BJ (cell line): ENCODE data around the gene DDIT3. TPM values are rescaled to one million over a fixed set of nuclear protein-coding genes. Genes with fewer than 3 reads are reported as not detected.
A peak's percentile ranks its signal among the peaks of the same experiment; 100 is the strongest.
"Not testable (repeated sequence)": the region's sequence is repeated elsewhere in the genome, so short reads cannot be mapped to it uniquely, and the experiment has no call there.

ENCODE experiments used
- CTCF ChIA-PET: fragments of 350-600 bp; formaldehyde crosslinking; extraction: SDS; loops from one replicate; lab custom pipeline; 2021; ENCODE audit warnings: antibody characterized with exemption, inconsistent platforms; lab: Yijun Ruan, JAX
- POLR2A ChIA-PET: fragments of 300-600 bp; sonication (Branson Sonifier 250); formaldehyde crosslinking; extraction: SDS; loops from one replicate; lab custom pipeline; 2021; ENCODE audit warnings: antibody characterized with exemption; lab: Charles Lee
- DNase-seq: peaks from one replicate; pipeline ENCODE4 v3.0.0-alpha.2; 2011; ENCODE audit warnings: low read depth
- H3K27me3 ChIP-seq: 2 replicates; pipeline ENCODE4 v1.6.0; 2011; ENCODE audit warnings: low read length; ENCODE audit not compliant: control insufficient read depth, insufficient read depth
- H3K36me3 ChIP-seq: 2 replicates; pipeline ENCODE4 v1.5.1; 2011; ENCODE audit warnings: low read length; ENCODE audit not compliant: control insufficient read depth, insufficient read depth
- H3K4me3 ChIP-seq: 2 replicates; pipeline ENCODE4 v1.5.1; 2011; ENCODE audit warnings: low read depth, mild to moderate bottlenecking, control low read depth, low read length
- polyA minus RNA-seq: library from RNA; depleted of rRNA, polyadenylated mRNA; stranded (reverse); fragments of >200 nt; gene quantifications from 2 replicates; pipeline ENCODE4 v1.2.3, GENCODE V29; 2011; rRNA and poly(A)+ RNA removed
- polyA plus RNA-seq: library from polyadenylated mRNA; depleted of rRNA; stranded (reverse); fragments of >200 nt; gene quantifications from 2 replicates; pipeline ENCODE4 v1.2.3, GENCODE V29; 2011; rRNA removed
- TF ChIP-seq, protein P1 (sequence below): IDR thresholded peaks from 2 replicates; pipeline ENCODE4 v1.5.1; 2011; ENCODE audit warnings: low read depth, mild to moderate bottlenecking, control low read depth, inconsistent platforms, low read length, moderate library complexity; ENCODE audit not compliant: insufficient read depth

The DDIT3 gene, protein sequence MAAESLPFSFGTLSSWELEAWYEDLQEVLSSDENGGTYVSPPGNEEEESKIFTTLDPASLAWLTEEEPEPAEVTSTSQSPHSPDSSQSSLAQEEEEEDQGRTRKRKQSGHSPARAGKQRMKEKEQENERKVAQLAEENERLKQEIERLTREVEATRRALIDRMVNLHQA
- polyA plus RNA-seq: 65.4 and 78.1 TPM in 2 replicates
- 18.3 and 22.4 TPM in 2 replicates for polyA minus RNA-seq

DNA sequence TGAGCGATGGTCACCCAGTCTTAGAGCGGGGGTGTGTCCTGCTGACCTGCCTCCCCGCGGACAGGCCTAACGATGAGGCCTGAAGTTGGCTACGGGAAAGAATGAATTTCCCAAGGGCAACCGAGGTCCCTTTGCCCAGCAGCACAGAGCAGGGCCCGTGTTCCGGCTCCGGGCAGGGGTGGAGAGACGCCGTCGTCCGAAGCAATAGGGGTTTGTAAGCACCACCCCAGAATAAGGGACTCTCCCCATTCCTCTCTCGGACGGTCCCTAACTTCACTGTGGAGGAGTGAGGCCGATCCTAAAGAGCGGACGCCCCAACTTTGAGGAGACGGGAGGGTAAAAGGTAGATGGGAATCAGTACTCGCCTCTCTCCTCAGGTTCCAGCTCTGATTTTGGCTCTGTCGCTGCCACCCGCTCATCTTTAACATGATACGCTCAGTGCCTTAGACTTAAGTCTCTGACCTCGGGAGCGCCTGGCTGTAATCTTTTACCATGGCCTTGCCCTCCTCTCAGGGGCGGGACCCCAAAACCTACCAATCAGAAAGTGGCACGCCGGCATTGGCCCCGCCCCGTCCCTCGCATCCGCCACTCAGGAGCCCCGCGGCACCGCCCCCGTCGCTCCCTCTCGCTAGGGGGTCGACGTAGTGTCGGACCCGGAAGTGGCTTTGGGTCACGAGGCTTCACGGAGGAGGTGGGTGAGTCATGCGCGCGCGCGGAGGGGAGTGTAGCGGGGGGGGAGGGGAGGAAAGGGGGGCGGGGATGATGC, at the start of gene DDIT3:
Gene DDIT3 (minus strand): TSS at position 462 of the 766 bp plus-strand sequence. CDS start 3,108 bp downstream, outside the sequence.
- H3K27me3 ChIP-seq: no peaks in the 10 kb centered on the region
- ChIA-PET CTCF (interaction anchor here (1.0 to 2.0 kb wide), 3 partner anchors 58 to 61 kb away, joined by 3 to 4 read pairs (median 3); no protein-coding TSS in a partner anchor), POLR2A (interaction anchor here (0.6 kb wide), 2 partner anchors 10 to 27 kb away, joined by 3 to 4 read pairs; partner anchors contain the start of gene DCTN2)
- peak; percentile 92 for DNase-seq
- H3K4me3 ChIP-seq: peak within 1 kb of the TSS; percentile 76
- H3K36me3 ChIP-seq: peaks cover 29% of the 10 kb centered on the region
- TF ChIP-seq, protein P1, sequence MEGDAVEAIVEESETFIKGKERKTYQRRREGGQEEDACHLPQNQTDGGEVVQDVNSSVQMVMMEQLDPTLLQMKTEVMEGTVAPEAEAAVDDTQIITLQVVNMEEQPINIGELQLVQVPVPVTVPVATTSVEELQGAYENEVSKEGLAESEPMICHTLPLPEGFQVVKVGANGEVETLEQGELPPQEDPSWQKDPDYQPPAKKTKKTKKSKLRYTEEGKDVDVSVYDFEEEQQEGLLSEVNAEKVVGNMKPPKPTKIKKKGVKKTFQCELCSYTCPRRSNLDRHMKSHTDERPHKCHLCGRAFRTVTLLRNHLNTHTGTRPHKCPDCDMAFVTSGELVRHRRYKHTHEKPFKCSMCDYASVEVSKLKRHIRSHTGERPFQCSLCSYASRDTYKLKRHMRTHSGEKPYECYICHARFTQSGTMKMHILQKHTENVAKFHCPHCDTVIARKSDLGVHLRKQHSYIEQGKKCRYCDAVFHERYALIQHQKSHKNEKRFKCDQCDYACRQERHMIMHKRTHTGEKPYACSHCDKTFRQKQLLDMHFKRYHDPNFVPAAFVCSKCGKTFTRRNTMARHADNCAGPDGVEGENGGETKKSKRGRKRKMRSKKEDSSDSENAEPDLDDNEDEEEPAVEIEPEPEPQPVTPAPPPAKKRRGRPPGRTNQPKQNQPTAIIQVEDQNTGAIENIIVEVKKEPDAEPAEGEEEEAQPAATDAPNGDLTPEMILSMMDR: no peak

DNA sequence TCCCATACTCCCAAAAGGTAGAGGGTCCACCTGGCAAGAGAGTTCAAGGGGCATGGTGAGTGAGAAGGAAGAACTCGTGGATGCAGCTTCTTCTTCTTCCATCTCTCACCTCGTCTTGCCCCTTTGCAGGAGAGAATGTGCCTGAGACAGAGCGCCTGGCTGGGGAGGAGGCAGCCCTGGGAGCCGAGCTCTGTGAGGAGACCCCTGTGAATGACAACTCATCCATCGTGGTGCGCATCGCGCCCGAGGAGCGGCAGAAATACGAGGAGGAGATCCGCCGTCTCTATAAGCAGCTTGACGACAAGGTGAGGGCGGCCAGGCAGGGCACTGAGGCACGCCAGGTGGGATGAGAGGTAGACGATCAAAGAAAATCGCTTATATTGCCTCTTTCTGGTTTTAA, 49.5 kb upstream of the DDIT3 start:
- ChIA-PET POLR2A (no interaction called here), CTCF (interaction anchor here (0.8 to 6.9 kb wide), 3 partner anchors 10 to 123 kb away, joined by 3 to 56 read pairs (median 3); no protein-coding TSS in a partner anchor)
- Histone ChIP-seq H3K36me3 (no peaks in the 10 kb centered on the region; the same call in 1 of the 2 replicates), H3K4me3 (no peak overlapping the region), H3K27me3 (no peaks in the 10 kb centered on the region; the same call in 1 of the 2 replicates)
- no peak for DNase-seq
- TF ChIP-seq, protein P1: no peak

DNA sequence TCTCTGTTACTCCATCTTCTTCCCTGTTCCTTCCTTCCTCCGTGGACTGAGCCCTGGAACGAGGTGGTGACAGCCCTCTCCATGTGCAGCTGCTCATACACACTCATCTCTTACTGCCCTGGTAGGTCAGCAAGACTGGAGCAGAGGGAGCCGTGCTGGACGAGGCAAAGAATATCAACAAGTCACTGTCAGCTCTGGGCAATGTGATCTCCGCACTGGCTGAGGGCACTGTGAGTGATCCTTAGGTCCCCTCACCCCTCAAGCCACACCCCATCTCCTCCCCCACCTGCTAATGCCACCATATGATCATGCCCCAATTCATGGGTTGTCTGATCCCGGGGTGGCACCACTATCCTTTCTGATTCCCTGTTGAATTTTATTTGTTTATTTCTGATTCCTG, 48.5 kb upstream of the DDIT3 start:
- no peak overlapping the region for H3K4me3 ChIP-seq
- no peak for DNase-seq
- H3K36me3 ChIP-seq: no peaks in the 10 kb centered on the region; the same call in 1 of the 2 replicates
- POLR2A ChIA-PET: no interaction called here
- H3K27me3 ChIP-seq: no peaks in the 10 kb centered on the region; the same call in 1 of the 2 replicates
- TF ChIP-seq, protein P1: no peak
- CTCF ChIA-PET: interaction anchor here (1.1 to 1.7 kb wide), 2 partner anchors 11 to 14 kb away, joined by 3 read pairs; no protein-coding TSS in a partner anchor

DNA sequence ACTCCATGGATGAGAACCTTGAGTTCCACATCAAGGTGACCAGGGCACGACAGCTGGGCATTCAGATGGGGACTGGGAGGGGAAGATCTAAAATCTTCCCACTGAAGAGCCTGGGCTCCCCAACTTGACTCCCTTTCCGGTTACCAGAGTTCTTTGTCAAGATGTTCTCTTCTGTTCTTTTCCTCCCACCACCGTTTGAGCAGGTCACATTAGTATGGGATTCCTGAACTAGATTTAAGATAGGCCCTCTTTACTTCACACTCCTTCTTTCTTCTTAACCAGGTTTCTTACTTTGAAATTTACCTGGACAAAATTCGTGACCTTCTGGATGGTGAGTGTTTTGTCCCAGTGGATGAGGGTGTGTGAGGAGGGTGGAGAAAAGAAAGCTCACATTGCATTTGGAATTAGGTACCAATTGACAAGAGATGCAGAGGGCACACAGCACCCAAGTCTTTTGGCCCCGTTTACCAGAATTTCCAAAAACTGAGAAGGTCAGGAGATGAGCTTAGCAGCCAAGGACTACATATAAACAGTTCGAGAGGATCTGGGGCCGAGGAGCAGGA, 43.9 kb upstream of the DDIT3 start:
- CTCF ChIA-PET: interaction anchor here (0.7 kb wide), 1 partner anchor 58 kb away, joined by 5 read pairs; no protein-coding TSS in a partner anchor
- TF ChIP-seq, protein P1: no peak
- H3K36me3 ChIP-seq: no peaks in the 10 kb centered on the region
- peaks cover 4% of the 10 kb centered on the region; the same call in 1 of the 2 replicates for H3K27me3 ChIP-seq
- DNase-seq: no peak
- POLR2A ChIA-PET: no interaction called here
- H3K4me3 ChIP-seq: no peak overlapping the region

DNA sequence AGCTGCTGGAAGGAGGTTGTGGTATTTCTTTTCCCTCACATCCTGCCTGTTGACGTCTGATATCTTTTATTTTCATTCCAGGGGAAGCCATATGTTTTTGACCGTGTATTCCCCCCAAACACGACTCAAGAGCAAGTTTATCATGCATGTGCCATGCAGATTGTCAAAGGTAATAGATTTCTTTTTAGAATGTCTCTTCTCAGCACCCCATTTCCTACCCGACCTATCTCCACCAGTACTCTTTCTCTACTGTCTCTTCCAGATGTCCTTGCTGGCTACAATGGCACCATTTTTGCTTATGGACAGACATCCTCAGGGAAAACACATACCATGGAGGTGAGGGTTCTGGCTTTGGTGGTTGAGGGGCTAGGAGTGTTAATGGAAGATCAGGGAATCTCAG, 43.0 kb upstream of the DDIT3 start:
- peaks cover 4% of the 10 kb centered on the region; the same call in 1 of the 2 replicates for H3K27me3 ChIP-seq
- ChIA-PET CTCF (interaction anchor here (1.2 to 1.4 kb wide), 4 partner anchors 12 to 70 kb away, joined by 3 to 5 read pairs (median 4); partner anchors contain the start of gene B4GALNT1), POLR2A (no interaction called here)
- DNase-seq: no peak
- TF ChIP-seq, protein P1: no peak
- H3K4me3 ChIP-seq: no peak overlapping the region
- no peaks in the 10 kb centered on the region for H3K36me3 ChIP-seq

DNA sequence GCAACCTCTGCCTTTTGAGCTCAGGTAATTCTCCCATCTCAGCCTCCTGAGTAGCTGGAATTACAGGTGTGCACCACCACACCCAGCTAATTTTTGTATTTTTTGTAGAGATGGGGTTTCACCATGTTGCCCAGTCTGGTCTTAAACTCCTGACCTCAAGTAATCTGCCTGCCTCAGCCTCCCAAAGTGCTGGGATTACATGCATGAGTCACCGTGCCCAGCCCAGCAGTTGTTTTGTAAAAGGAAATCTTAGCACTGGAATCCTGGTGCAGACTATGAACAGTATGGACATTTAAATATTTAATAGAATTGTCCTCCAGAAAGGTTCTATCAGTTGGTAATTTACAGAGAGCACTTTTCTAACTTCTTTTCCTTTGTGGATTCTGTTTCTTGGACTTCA, 40.8 kb upstream of the DDIT3 start:
- CTCF ChIA-PET, DNase-seq, H3K36me3 ChIP-seq, POLR2A ChIA-PET, H3K27me3 ChIP-seq, H3K4me3 ChIP-seq: not testable (repeated sequence)
